GM12875 (cell line): ENCODE measurements around the gene FUT9.

ENCODE experiments used
- H3K4me3 ChIP-seq: one replicate; pipeline ENCODE4 v1.5.1; 2011; ENCODE audit warnings: low read depth, low read length, control low read depth
- TF ChIP-seq, protein P1 (sequence below): IDR thresholded peaks from 2 replicates; pipeline ENCODE4 v1.5.1; 2011; ENCODE audit warnings: low read depth, mild to moderate bottlenecking, control low read depth, inconsistent platforms, low read length, moderate library complexity, borderline replicate concordance; ENCODE audit not compliant: insufficient read depth

Gene FUT9

GRCh38 chr6:96186516-96187195, 170.9 kb downstream of the FUT9 start:
- TF ChIP-seq, protein P1, sequence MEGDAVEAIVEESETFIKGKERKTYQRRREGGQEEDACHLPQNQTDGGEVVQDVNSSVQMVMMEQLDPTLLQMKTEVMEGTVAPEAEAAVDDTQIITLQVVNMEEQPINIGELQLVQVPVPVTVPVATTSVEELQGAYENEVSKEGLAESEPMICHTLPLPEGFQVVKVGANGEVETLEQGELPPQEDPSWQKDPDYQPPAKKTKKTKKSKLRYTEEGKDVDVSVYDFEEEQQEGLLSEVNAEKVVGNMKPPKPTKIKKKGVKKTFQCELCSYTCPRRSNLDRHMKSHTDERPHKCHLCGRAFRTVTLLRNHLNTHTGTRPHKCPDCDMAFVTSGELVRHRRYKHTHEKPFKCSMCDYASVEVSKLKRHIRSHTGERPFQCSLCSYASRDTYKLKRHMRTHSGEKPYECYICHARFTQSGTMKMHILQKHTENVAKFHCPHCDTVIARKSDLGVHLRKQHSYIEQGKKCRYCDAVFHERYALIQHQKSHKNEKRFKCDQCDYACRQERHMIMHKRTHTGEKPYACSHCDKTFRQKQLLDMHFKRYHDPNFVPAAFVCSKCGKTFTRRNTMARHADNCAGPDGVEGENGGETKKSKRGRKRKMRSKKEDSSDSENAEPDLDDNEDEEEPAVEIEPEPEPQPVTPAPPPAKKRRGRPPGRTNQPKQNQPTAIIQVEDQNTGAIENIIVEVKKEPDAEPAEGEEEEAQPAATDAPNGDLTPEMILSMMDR = no peak
- H3K4me3 ChIP-seq = no peak overlapping the region

DNA sequence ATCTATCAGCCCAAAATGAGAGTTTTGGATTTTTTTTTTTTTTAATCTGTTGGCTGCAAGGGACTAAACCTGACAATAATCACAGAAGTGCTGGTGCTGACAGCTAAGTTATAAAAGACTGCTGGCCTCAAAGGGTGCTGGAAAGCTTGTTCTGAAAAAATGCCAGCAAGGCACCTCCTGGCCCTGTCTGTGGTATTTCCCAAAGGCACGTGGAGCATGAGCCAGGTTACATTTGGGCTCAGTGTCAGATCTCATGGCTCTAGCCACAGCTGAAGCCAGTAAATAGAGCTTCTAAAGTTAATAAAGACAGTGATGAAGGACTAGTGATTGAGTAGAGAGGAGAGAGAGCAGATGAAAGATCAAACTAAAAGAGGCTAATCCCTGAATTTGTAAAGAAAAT, 178.9 kb downstream of the FUT9 start:
- TF ChIP-seq, protein P1 = no peak
- H3K4me3 ChIP-seq = no peak overlapping the region

DNA sequence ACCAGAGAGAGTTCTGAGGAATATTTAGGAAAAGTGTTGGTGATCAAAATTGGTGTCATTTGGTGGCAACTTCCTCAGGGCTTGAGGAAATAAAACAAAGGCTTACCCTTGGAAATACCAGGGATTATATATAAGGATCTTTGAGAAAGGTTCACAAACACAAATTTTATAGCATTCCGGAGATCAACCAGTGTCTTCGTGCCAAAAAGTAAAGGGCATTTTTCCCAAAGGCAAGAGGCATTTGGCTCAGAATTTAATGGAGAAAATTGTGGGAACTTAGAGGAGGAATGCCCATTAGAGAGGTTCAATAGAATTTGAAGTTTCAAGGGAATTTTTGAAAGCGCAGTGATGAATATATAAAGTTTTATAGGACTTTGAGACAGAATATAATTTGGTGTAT, 179.5 kb downstream of the FUT9 start:
- no peak overlapping the region for H3K4me3 ChIP-seq
- TF ChIP-seq, protein P1 = no peak

- H3K4me3 ChIP-seq = no peak overlapping the region
- TF ChIP-seq, protein P1 = no peak
These were observed 180.9 kb downstream of the FUT9 start for GRCh38 chr6:96196633-96197032.

DNA sequence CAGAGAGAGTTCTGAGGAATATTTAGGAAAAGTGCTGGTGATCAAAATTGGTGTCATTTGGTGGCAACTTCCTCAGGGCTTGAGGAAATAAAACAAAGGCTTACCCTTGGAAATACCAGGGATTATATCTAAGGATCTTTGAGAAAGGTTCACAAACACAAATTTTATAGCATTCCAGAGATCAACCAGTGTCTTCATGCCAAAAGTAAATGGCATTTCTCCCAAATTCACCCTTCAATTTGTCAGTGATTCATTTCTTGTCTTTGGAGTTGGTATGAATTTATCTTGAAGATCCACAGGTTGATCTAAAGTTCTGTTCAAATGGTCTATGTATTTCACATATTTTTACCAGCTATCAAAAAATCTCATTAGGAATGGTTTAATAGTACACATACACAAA, 181.5 kb downstream of the FUT9 start:
- TF ChIP-seq, protein P1 = no peak
- H3K4me3 ChIP-seq = no peak overlapping the region

GRCh38 chr6:96202571-96202970, 186.8 kb downstream of the FUT9 start:
- no peak overlapping the region for H3K4me3 ChIP-seq
- TF ChIP-seq, protein P1 = no peak

DNA sequence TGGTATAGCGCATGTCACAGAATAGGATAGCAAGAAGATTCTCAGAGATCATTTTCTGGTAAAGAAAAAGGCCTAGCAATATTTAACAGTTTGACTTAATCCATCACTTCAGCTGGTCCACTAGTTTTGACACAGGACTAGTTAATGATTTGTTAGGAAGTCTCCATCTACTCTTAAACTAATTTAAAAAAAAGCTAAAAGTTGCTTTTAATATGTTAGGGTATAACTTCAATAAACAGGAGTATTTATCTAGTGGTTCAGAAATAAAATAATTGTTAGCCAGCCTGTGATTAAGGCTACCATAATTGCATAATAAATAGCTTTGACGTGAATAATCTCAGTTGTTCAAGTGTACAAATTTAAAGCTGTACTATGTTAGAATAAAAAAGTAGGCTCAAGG, 195.6 kb downstream of the FUT9 start:
- TF ChIP-seq, protein P1 = no peak
- H3K4me3 ChIP-seq = no peak overlapping the region
